Natural killer cell (primary cell): ENCODE data around the gene MDK. TPM values are rescaled to one million over a fixed set of nuclear protein-coding genes. Genes with fewer than 3 reads are reported as not detected.

ENCODE experiments used
- ATAC-seq, 3 donors: fragments of 150-1000 bp in 2 of 3; fragments of 200-7000 bp in 1 of 3; cut with Tn5 transposase; 1 replicate in 1 of 3; 2 replicates in 2 of 3; pipeline ENCODE4 v1.10.0; 2021; ENCODE audit warnings: mild to moderate bottlenecking in 2 of 3, moderate library complexity in 2 of 3
- DNase-seq, 2 donors: peaks; one replicate each; pipeline versions ENCODE4 v3.0.0 to v3.0.0-alpha.2; 2013 to 2021; ENCODE audit warnings: mixed read lengths in 1 of 2
- H3K27ac ChIP-seq: one replicate; pipeline ENCODE4 v1.5.1; 2013; ENCODE audit warnings: mild to moderate bottlenecking, low read length
- H3K27me3 ChIP-seq: one replicate; pipeline ENCODE4 v1.6.1; 2013; ENCODE audit warnings: low read length; ENCODE audit not compliant: control insufficient read depth, insufficient read depth
- H3K36me3 ChIP-seq: one replicate; pipeline ENCODE4 v1.6.1; 2013; ENCODE audit warnings: low read length; ENCODE audit not compliant: control insufficient read depth, insufficient read depth
- H3K4me1 ChIP-seq: one replicate; pipeline ENCODE4 v1.6.1; 2013; ENCODE audit warnings: low read length; ENCODE audit not compliant: control insufficient read depth, insufficient read depth
- H3K4me3 ChIP-seq: one replicate; pipeline ENCODE4 v1.5.1; 2013; ENCODE audit warnings: low read length
- H3K9me3 ChIP-seq: one replicate; pipeline ENCODE4 v1.6.1; 2013; ENCODE audit warnings: low read length; ENCODE audit not compliant: control insufficient read depth, insufficient read depth
- H3K27ac Mint-ChIP-seq, 2 donors: one replicate each; pipeline ENCODE4 v1.8.0; 2022; ENCODE audit warnings: mild to moderate bottlenecking in 2 of 2, mixed read lengths in 2 of 2, moderate library complexity in 1 of 2
- H3K27me3 Mint-ChIP-seq, 2 donors: one replicate each; pipeline ENCODE4 v1.8.0; 2022; ENCODE audit warnings: low read depth in 2 of 2, mixed read lengths in 2 of 2
- H3K36me3 Mint-ChIP-seq: one replicate; pipeline ENCODE4 v1.8.0; 2022; ENCODE audit warnings: mixed read lengths
- H3K4me1 Mint-ChIP-seq, 2 donors: one replicate each; pipeline ENCODE4 v1.8.0; 2022; ENCODE audit warnings: mixed read lengths in 2 of 2
- H3K4me3 Mint-ChIP-seq: one replicate; pipeline ENCODE4 v1.8.0; 2022; ENCODE audit warnings: mild to moderate bottlenecking, moderate library complexity, mixed read lengths
- H3K9me3 Mint-ChIP-seq, 2 donors: one replicate each; pipeline ENCODE4 v1.8.0; 2022; ENCODE audit warnings: mixed read lengths in 2 of 2
- CTCF ChIP-seq: fragments of 200-600 bp; IDR thresholded peaks from one replicate; pipeline ENCODE4 v1.8.0; 2022; ENCODE audit warnings: antibody characterized with exemption
- WGBS: methylation state at CpG from one replicate; pipeline ENCODE4 v1.1.7; 2013; ENCODE audit warnings: missing lambda C conversion rate; ENCODE audit not compliant: insufficient coverage; 5-methylcytosine and 5-hydroxymethylcytosine counted together
- intact Hi-C: fragments of 100-400 bp; cut with micrococcal nuclease; formaldehyde crosslinking; loops from one replicate; pipeline ENCODE4 v1.14.2; 2022
- total RNA-seq, 4 donors: library from RNA; stranded (reverse); fragments of 120-200 nt in 1 of 4; gene quantifications; one replicate each; pipeline versions ENCODE4 v1.2.3 to v1.2.4, GENCODE V29; 2013 to 2022

Gene MDK
- total RNA-seq, 3 donors from 2014 or later (not counting 1 experiment from before 2014, with no cell fraction given), result 4.5 to 10.6 (median 6.3) TPM

DNA sequence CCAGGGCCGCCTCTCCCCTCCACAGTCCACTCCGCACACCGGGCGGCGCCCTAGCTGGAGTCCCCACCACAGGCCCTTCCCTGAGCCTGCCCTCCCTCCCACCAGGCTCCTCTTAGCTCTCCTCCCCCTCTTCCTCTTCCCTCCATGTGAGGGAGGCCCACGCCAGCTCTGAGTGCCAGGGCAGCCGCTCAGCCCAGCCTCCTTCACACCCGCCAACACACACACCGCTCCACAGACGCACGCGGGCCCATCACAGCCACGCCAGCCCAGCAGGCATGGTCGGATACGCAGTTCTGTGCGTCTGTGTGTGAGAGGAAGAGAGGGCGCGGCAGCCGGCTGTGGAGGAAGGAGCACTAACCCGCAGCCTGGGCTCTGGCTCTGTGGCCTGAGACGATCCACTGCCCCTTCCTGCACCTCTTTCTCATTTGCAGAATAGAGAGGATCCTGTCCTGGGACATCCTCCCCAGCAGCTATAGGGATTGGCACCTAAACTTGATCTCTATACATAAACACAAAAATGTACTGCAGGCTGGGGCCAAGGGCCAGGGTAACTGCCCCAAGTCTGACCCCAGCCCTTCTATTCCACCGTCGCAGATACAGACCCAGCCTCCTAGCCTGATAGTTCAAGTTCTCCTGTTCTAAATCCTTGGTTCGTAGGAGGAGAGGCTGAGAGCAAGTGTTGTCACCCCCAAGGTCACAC, 6.6 kb downstream of the MDK start:
- Histone ChIP-seq H3K36me3 (no peaks in the 10 kb centered on the region), H3K27me3 (peaks cover 44% of the 10 kb centered on the region), H3K4me3 (no peak overlapping the region), H3K9me3 (no peaks in the 10 kb centered on the region), H3K27ac (no peak overlapping the region), H3K4me1 (peaks cover 44% of the 10 kb centered on the region)
- DNase-seq, result peak in 1 of 2 donors; percentile 31
- H3K27me3 Mint-ChIP-seq, result peaks cover 37 to 42% of the 10 kb centered on the region in 2 donors
- no peaks in the 10 kb centered on the region for H3K36me3 Mint-ChIP-seq
- H3K9me3 Mint-ChIP-seq, result no peaks in the 10 kb centered on the region
- H3K4me3 Mint-ChIP-seq, result no peak overlapping the region
- H3K27ac Mint-ChIP-seq, result no peak overlapping the region
- WGBS, result 8% methylated on average over 24 of the region's 24 CpGs
- no peak for TF ChIP-seq CTCF
- intact Hi-C loops, result no loop called here
- H3K4me1 Mint-ChIP-seq, result peaks cover 20 to 44% of the 10 kb centered on the region in 2 donors
- ATAC-seq, result peak in 2 of 3 donors; percentile 14 to 19

DNA sequence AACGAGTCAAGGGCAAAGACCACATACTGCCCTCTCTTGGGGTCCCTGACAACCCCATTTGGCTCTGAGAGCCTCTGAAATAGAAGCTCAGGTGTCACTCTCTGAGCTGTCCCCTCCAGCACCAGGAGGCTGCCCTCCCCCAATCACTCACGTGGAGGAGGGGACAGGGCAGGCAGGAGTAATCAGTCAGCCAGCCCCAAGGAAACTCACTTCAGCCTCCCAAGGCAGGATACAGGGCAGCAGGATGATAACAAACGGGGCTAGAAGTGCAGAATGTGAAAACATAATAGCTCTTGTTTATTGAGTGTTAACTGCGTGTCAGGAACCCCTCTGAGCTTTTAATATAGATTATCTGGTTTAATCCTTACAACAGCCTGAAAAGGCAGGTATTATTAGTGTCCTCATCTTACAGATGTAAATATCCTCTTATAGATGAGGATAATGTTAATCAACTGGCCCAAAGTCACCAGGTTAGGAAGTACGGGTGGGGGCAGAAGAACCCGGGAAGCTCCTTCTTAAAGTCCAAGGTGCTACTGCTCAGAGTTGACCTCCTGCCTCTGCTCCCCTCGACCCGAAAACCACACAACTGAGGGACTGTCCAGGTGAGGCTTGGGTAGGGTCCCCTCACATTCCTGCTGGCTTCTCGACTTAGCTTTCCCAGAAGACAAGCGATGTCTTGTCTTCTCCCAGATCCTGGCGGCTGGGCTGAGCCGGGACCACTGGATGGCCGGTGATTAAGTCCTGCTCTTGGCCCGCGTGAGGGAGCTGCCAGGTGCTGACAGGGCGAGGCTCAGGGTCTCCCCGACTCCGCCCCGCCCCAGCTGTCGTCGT, 7.4 kb downstream of the MDK start:
- no peaks in the 10 kb centered on the region for H3K9me3 Mint-ChIP-seq
- no peak for DNase-seq
- Histone ChIP-seq H3K27me3 (peaks cover 41% of the 10 kb centered on the region), H3K4me3 (no peak overlapping the region), H3K9me3 (no peaks in the 10 kb centered on the region), H3K4me1 (peaks cover 44% of the 10 kb centered on the region), H3K36me3 (no peaks in the 10 kb centered on the region), H3K27ac (no peak overlapping the region)
- peaks cover 23 to 46% of the 10 kb centered on the region in 2 donors for H3K4me1 Mint-ChIP-seq
- no peak overlapping the region for H3K4me3 Mint-ChIP-seq
- H3K27ac Mint-ChIP-seq, result no peak overlapping the region
- no peak for TF ChIP-seq CTCF
- intact Hi-C loops, result no loop called here
- 16% methylated on average over 21 of the region's 21 CpGs for WGBS
- no peak for ATAC-seq
- H3K36me3 Mint-ChIP-seq, result no peaks in the 10 kb centered on the region
- H3K27me3 Mint-ChIP-seq, result peaks cover 37 to 38% of the 10 kb centered on the region in 2 donors

GRCh38 chr11:46389450-46390330, 8.2 kb downstream of the MDK start:
- Histone ChIP-seq H3K27ac (no peak overlapping the region), H3K9me3 (no peaks in the 10 kb centered on the region), H3K36me3 (no peaks in the 10 kb centered on the region), H3K27me3 (peaks cover 38% of the 10 kb centered on the region), H3K4me1 (peaks cover 44% of the 10 kb centered on the region), H3K4me3 (no peak overlapping the region)
- peak overlapping the region; percentile 50 for H3K4me3 Mint-ChIP-seq
- no peak overlapping the region for H3K27ac Mint-ChIP-seq
- H3K36me3 Mint-ChIP-seq, result no peaks in the 10 kb centered on the region
- intact Hi-C loops, result no loop called here
- peaks cover 23 to 46% of the 10 kb centered on the region in 2 donors for H3K4me1 Mint-ChIP-seq
- peaks cover 37 to 38% of the 10 kb centered on the region in 2 donors for H3K27me3 Mint-ChIP-seq
- DNase-seq, result peak in 1 of 2 donors; percentile 52
- peak; percentile 55 for TF ChIP-seq CTCF
- WGBS, result 3% methylated on average over 80 of the region's 80 CpGs
- no peaks in the 10 kb centered on the region for H3K9me3 Mint-ChIP-seq
- peak in 2 of 3 donors; percentile 37 to 39 for ATAC-seq
